Small intestine (tissue), 7 donors: ENCODE measurements around the gene CTNNA3. TPM values are rescaled to one million over a fixed set of nuclear protein-coding genes. Genes with fewer than 3 reads are reported as not detected.

Experiments
- DNase-seq, 2 donors: peaks; one replicate each; pipeline versions ENCODE4 v3.0.0 to v3.0.0-alpha.2; 2013
- FAIRE-seq: peaks from 2 replicates; lab custom pipeline; 2012; peaks lifted over from hg19 to GRCh38; lab: Jason Lieb, UNC
- H3K27ac ChIP-seq, 3 donors: one replicate each; pipeline ENCODE4 v1.5.1; 2013; ENCODE audit warnings: low read length in 2 of 3, mild to moderate bottlenecking in 2 of 3, control low read depth in 1 of 3, inconsistent platforms in 1 of 3, low read depth in 1 of 3, moderate library complexity in 1 of 3
- H3K27me3 ChIP-seq, 3 donors: one replicate each; pipeline ENCODE4 v1.6.1; 2013; ENCODE audit warnings: low read length in 3 of 3, inconsistent platforms in 1 of 3; ENCODE audit not compliant: control insufficient read depth in 3 of 3, insufficient read depth in 3 of 3
- H3K36me3 ChIP-seq, 3 donors: one replicate each; pipeline ENCODE4 v1.6.1; 2013; ENCODE audit warnings: low read length in 3 of 3, inconsistent platforms in 1 of 3, low read depth in 1 of 3, mild to moderate bottlenecking in 1 of 3, moderate library complexity in 1 of 3; ENCODE audit not compliant: control insufficient read depth in 3 of 3, insufficient read depth in 2 of 3
- H3K4me1 ChIP-seq, 3 donors: one replicate each; pipeline ENCODE4 v1.6.1; 2013; ENCODE audit warnings: low read length in 2 of 3, inconsistent platforms in 1 of 3, low read depth in 1 of 3, mild to moderate bottlenecking in 1 of 3, moderate library complexity in 1 of 3; ENCODE audit not compliant: control insufficient read depth in 3 of 3, insufficient read depth in 2 of 3
- H3K4me3 ChIP-seq, 3 donors: one replicate each; pipeline ENCODE4 v1.5.1; 2013; ENCODE audit warnings: low read length in 3 of 3, control low read depth in 1 of 3, inconsistent platforms in 1 of 3, low read depth in 1 of 3, mild to moderate bottlenecking in 1 of 3, moderate library complexity in 1 of 3
- H3K9me3 ChIP-seq, 2 donors: one replicate each; pipeline ENCODE4 v1.6.1; 2013; ENCODE audit warnings: low read depth in 1 of 2, low read length in 1 of 2; ENCODE audit not compliant: control insufficient read depth in 2 of 2, insufficient read depth in 1 of 2
- WGBS, 3 donors: extraction: QIAGEN DNeasy Blood & Tissue Kit; methylation state at CpG; one replicate each; pipeline ENCODE4 v1.1.7; 2013; 5-methylcytosine and 5-hydroxymethylcytosine counted together
- polyA plus RNA-seq, 4 donors: library from polyadenylated mRNA; stranded (reverse) in 3 of 4; unstranded in 1 of 4; fragments of 200-250 nt in 3 of 4; fragments of 120-200 nt in 1 of 4; gene quantifications; one replicate each; pipeline versions ENCODE4 v1.2.1 to v1.2.3, GENCODE V29; 2013
- donor health status: healthy with polysubstance abuse.
- donor health status: control.
- donor health status: control.
- donor health status: Bipolar disorder and iron deficiency.
- donor health status: healthy.

Gene CTNNA3
- polyA plus RNA-seq, 4 donors, result 0.24 to 0.38 TPM; not detected in 2

GRCh38 chr10:66326876-66327275 is 1369.1 kb downstream of the CTNNA3 start:
- Histone ChIP-seq H3K9me3 (no peaks in the 10 kb centered on the region), H3K27ac (no peak overlapping the region), H3K27me3 (peaks cover 0 to 2% (median 0%) of the 10 kb centered on the region in 3 donors), H3K36me3 (no peaks in the 10 kb centered on the region), H3K4me3 (no peak overlapping the region), H3K4me1 (no peaks in the 10 kb centered on the region)
- 80 to 86% (median 81%) methylated on average over 1 of the region's 1 CpG for WGBS, 3 donors
- no peak for FAIRE-seq
- no peak for DNase-seq

GRCh38 chr10:66322777-66323176 is 1373.2 kb downstream of the CTNNA3 start:
- DNase-seq, result no peak
- H3K9me3 ChIP-seq, result no peaks in the 10 kb centered on the region
- H3K27me3 ChIP-seq, result no peaks in the 10 kb centered on the region
- no peaks in the 10 kb centered on the region for H3K36me3 ChIP-seq
- H3K4me1 ChIP-seq, result no peaks in the 10 kb centered on the region
- 70 to 87% (median 87%) methylated on average over 2 of the region's 2 CpGs for WGBS, 3 donors
- no peak for FAIRE-seq
- no peak overlapping the region for H3K4me3 ChIP-seq
- H3K27ac ChIP-seq, result no peak overlapping the region

GRCh38 chr10:66321723-66322665 is 1374.0 kb downstream of the CTNNA3 start:
- Histone ChIP-seq H3K4me1 (no peaks in the 10 kb centered on the region), H3K27ac (no peak overlapping the region), H3K27me3 (no peaks in the 10 kb centered on the region), H3K36me3 (no peaks in the 10 kb centered on the region), H3K4me3 (no peak overlapping the region), H3K9me3 (no peaks in the 10 kb centered on the region)
- peak in 1 of 2 donors; percentile 17 for DNase-seq
- no peak for FAIRE-seq
- WGBS, 3 donors, result 48 to 58% (median 52%) methylated on average over 7 of the region's 7 CpGs

GRCh38 chr10:66318761-66319160 is 1377.2 kb downstream of the CTNNA3 start:
- 83 to 88% (median 84%) methylated on average over 3 of the region's 3 CpGs for WGBS, 3 donors
- Histone ChIP-seq H3K27me3 (no peaks in the 10 kb centered on the region), H3K36me3 (no peaks in the 10 kb centered on the region), H3K4me3 (no peak overlapping the region), H3K4me1 (no peaks in the 10 kb centered on the region), H3K27ac (no peak overlapping the region), H3K9me3 (no peaks in the 10 kb centered on the region)
- FAIRE-seq (no peak), DNase-seq (no peak)

- Histone ChIP-seq H3K27ac (no peak overlapping the region), H3K4me3 (no peak overlapping the region), H3K27me3 (no peaks in the 10 kb centered on the region), H3K4me1 (no peaks in the 10 kb centered on the region), H3K9me3 (no peaks in the 10 kb centered on the region), H3K36me3 (no peaks in the 10 kb centered on the region)
- no peak for DNase-seq
- FAIRE-seq, result no peak
Measured at GRCh38 chr10:66307826-66308225, 1388.2 kb downstream of the CTNNA3 start.

GRCh38 chr10:66301078-66301477 is 1394.9 kb downstream of the CTNNA3 start:
- Histone ChIP-seq H3K36me3 (no peaks in the 10 kb centered on the region), H3K27ac (no peak overlapping the region), H3K9me3 (no peaks in the 10 kb centered on the region), H3K4me1 (no peaks in the 10 kb centered on the region), H3K4me3 (no peak overlapping the region), H3K27me3 (no peaks in the 10 kb centered on the region)
- FAIRE-seq, result peak; percentile 62
- WGBS, 3 donors, result 73 to 87% (median 86%) methylated on average over 1 of the region's 1 CpG
- no peak for DNase-seq

- no peak overlapping the region for H3K4me3 ChIP-seq
- H3K9me3 ChIP-seq, result no peaks in the 10 kb centered on the region
- H3K4me1 ChIP-seq, result no peaks in the 10 kb centered on the region
- no peak overlapping the region for H3K27ac ChIP-seq
- DNase-seq, result no peak
- H3K36me3 ChIP-seq, result no peaks in the 10 kb centered on the region
- no peak for FAIRE-seq
- WGBS, 3 donors, result 69 to 71% (median 70%) methylated on average over 3 of the region's 3 CpGs
- no peaks in the 10 kb centered on the region for H3K27me3 ChIP-seq
Measured at GRCh38 chr10:66295602-66296001, 1400.4 kb downstream of the CTNNA3 start.

GRCh38 chr10:66294538-66294937 is 1401.5 kb downstream of the CTNNA3 start:
- Histone ChIP-seq H3K27ac (no peak overlapping the region), H3K4me3 (no peak overlapping the region), H3K27me3 (no peaks in the 10 kb centered on the region), H3K4me1 (no peaks in the 10 kb centered on the region), H3K36me3 (no peaks in the 10 kb centered on the region), H3K9me3 (no peaks in the 10 kb centered on the region)
- DNase-seq (no peak), FAIRE-seq (no peak)
- 39 to 63% (median 41%) methylated on average over 3 of the region's 3 CpGs for WGBS, 3 donors
